Karpas-422 (cell line): ENCODE results near the gene PARD3B. TPM values are rescaled to one million over a fixed set of nuclear protein-coding genes. Genes with fewer than 3 reads are reported as not detected.
"Not testable (repeated sequence)": the region's sequence is repeated elsewhere in the genome, so short reads cannot be mapped to it uniquely, and the experiment has no call there.

Source experiments
- DNase-seq: peaks from one replicate; pipeline ENCODE4 v3.0.0-alpha.2; 2015
- H2AFZ ChIP-seq: fragments of 200-600 bp; sonication (generic); 2 replicates; pipeline ENCODE4 v1.6.1; 2014; ENCODE audit warnings: antibody characterized with exemption, low read length, mixed read lengths
- H3K27ac ChIP-seq: fragments of 200-600 bp; sonication (generic); 2 replicates; pipeline ENCODE4 v1.5.1; 2014; ENCODE audit warnings: mild to moderate bottlenecking, low read length, moderate library complexity
- H3K27me3 ChIP-seq: fragments of 200-600 bp; sonication (generic); 2 replicates; pipeline ENCODE4 v1.6.1; 2014; ENCODE audit warnings: low read length, mixed read lengths
- H3K36me3 ChIP-seq: fragments of 200-600 bp; sonication (generic); 2 replicates; pipeline ENCODE4 v1.6.1; 2014; ENCODE audit warnings: low read length, mixed read lengths; ENCODE audit not compliant: insufficient read depth
- H3K4me1 ChIP-seq: fragments of 200-600 bp; sonication (generic); 2 replicates; pipeline ENCODE4 v1.6.1; 2014; ENCODE audit warnings: mild to moderate bottlenecking, low read length, mixed read lengths
- H3K4me2 ChIP-seq: fragments of 200-600 bp; sonication (generic); 2 replicates; pipeline ENCODE4 v1.6.1; 2014; ENCODE audit warnings: low read length, low read depth, mild to moderate bottlenecking; ENCODE audit not compliant: poor library complexity, severe bottlenecking
- H3K4me3 ChIP-seq: fragments of 200-600 bp; sonication (generic); 2 replicates; pipeline ENCODE4 v1.5.1; 2014; ENCODE audit warnings: mild to moderate bottlenecking, antibody characterized with exemption, low read length, mixed read lengths
- H3K79me2 ChIP-seq: fragments of 200-600 bp; sonication (generic); 2 replicates; pipeline ENCODE4 v1.6.1; 2014; ENCODE audit warnings: mild to moderate bottlenecking, low read length, mixed read lengths
- H3K9ac ChIP-seq: fragments of 200-600 bp; sonication (generic); 2 replicates; pipeline ENCODE4 v1.6.0; 2014; ENCODE audit warnings: low read length
- H3K9me2 ChIP-seq: fragments of 200-600 bp; sonication (generic), shearing (Covaris generic); replicated peaks from 2 replicates; pipeline ENCODE4 v1.6.0; 2014; ENCODE audit warnings: mild to moderate bottlenecking, low read length, moderate library complexity; ENCODE audit not compliant: insufficient read depth
- H3K9me3 ChIP-seq: fragments of 300-700, 200-600 bp; sonication (generic); 2 replicates; pipeline ENCODE4 v1.6.1; 2014; ENCODE audit warnings: low read length, mixed read lengths
- H4K20me1 ChIP-seq: fragments of 200-600 bp; sonication (generic); 2 replicates; pipeline ENCODE4 v1.6.1; 2014; ENCODE audit warnings: mild to moderate bottlenecking, antibody characterized with exemption, low read length, low read depth; ENCODE audit not compliant: insufficient read depth
- total RNA-seq: library from RNA; depleted of rRNA; stranded (reverse); fragments of >200 nt; shearing (Covaris generic); gene quantifications from 2 replicates; pipeline ENCODE4 v1.2.3, GENCODE V29; 2014; ENCODE audit warnings: low replicate concordance

PARD3B gene
- total RNA-seq, 1 experiment from 2014 or later: not detected

GRCh38 chr2:205217004-205217403 lies 671.7 kb downstream of the PARD3B start:
- no peaks in the 10 kb centered on the region for H4K20me1 ChIP-seq
- H3K27me3 ChIP-seq: no peaks in the 10 kb centered on the region
- no peak overlapping the region for H3K4me2 ChIP-seq
- H3K79me2 ChIP-seq: no peaks in the 10 kb centered on the region
- no peaks in the 10 kb centered on the region for H3K9me3 ChIP-seq
- no peaks in the 10 kb centered on the region for H3K36me3 ChIP-seq
- H3K27ac ChIP-seq: no peak overlapping the region
- no peak overlapping the region for H2AFZ ChIP-seq
- H3K9ac ChIP-seq: no peak overlapping the region
- no peaks in the 10 kb centered on the region for H3K9me2 ChIP-seq
- H3K4me3 ChIP-seq: no peak overlapping the region
- H3K4me1 ChIP-seq: no peaks in the 10 kb centered on the region
- no peak for DNase-seq

GRCh38 chr2:205218056-205218455 lies 672.8 kb downstream of the PARD3B start:
- H3K36me3 ChIP-seq: no peaks in the 10 kb centered on the region
- H3K27me3 ChIP-seq: no peaks in the 10 kb centered on the region
- H3K9me3 ChIP-seq: no peaks in the 10 kb centered on the region
- H3K4me3 ChIP-seq: no peak overlapping the region
- no peaks in the 10 kb centered on the region for H3K79me2 ChIP-seq
- H3K9ac ChIP-seq: no peak overlapping the region
- no peak overlapping the region for H3K4me2 ChIP-seq
- no peaks in the 10 kb centered on the region for H3K4me1 ChIP-seq
- H4K20me1 ChIP-seq: no peaks in the 10 kb centered on the region
- no peak overlapping the region for H3K27ac ChIP-seq
- H2AFZ ChIP-seq: no peak overlapping the region
- no peaks in the 10 kb centered on the region for H3K9me2 ChIP-seq
- no peak for DNase-seq

DNA sequence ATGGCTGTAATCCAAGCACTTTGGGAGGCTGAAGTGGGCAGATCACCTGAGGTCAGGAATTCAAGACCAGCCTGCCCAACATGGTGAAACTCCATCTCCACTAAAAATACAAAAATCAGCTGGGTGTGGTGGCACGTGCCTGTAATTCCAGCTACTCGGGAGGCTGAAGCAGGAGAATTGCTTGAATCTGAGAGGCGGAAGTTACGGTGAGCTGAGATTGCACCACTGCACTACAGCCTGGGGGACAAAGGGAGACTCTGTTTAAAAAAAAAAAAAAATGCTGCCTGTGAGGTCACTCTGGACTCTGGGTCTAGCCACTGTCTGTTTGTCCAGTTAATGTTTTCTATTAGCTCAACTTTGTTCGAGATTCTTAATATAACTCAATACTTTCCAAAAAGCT lies 673.5 kb downstream of the PARD3B start:
- not testable (repeated sequence) for H3K9me3 ChIP-seq, H2AFZ ChIP-seq, H3K4me1 ChIP-seq, H3K9me2 ChIP-seq, H3K79me2 ChIP-seq, H4K20me1 ChIP-seq, H3K4me3 ChIP-seq, H3K27me3 ChIP-seq, H3K9ac ChIP-seq, H3K36me3 ChIP-seq, DNase-seq, H3K4me2 ChIP-seq, H3K27ac ChIP-seq

DNA sequence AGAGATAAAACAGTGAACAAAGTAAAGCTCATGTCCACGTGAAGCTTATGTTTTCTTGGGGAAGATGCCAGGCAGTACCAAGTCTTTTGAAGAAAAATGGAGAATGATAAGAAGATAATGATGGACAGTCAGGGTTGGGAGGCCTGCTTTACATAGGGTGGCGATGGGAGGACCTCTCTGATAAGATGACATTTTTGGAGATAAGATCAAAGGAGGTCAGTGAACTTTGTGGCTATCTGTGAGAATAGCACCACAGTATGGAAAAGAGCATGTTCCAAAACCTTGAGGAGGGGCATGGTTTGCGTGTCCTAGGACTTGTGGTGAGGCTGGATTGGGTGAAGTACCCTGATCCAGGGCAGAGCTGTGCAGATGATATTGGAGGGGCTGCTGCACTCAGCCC lies 675.3 kb downstream of the PARD3B start:
- Histone ChIP-seq H3K9me3 (no peaks in the 10 kb centered on the region), H3K9me2 (no peaks in the 10 kb centered on the region), H3K4me3 (no peak overlapping the region)

GRCh38 chr2:205232086-205232485 lies 686.8 kb downstream of the PARD3B start:
- Histone ChIP-seq H3K9ac (no peak overlapping the region), H4K20me1 (no peaks in the 10 kb centered on the region), H3K4me1 (no peaks in the 10 kb centered on the region), H3K79me2 (no peaks in the 10 kb centered on the region), H3K36me3 (no peaks in the 10 kb centered on the region), H3K27me3 (no peaks in the 10 kb centered on the region), H3K27ac (no peak overlapping the region), H3K4me2 (no peak overlapping the region), H3K9me3 (no peaks in the 10 kb centered on the region), H2AFZ (no peak overlapping the region), H3K4me3 (no peak overlapping the region), H3K9me2 (no peaks in the 10 kb centered on the region)
- no peak for DNase-seq

More for the DNA sequence above, 675.3 kb downstream of the PARD3B start:
- no peak overlapping the region for H3K4me2 ChIP-seq
- H3K79me2 ChIP-seq: no peaks in the 10 kb centered on the region
- H3K36me3 ChIP-seq: no peaks in the 10 kb centered on the region
- no peak overlapping the region for H3K9ac ChIP-seq
- H2AFZ ChIP-seq: no peak overlapping the region
- H4K20me1 ChIP-seq: no peaks in the 10 kb centered on the region
- H3K27me3 ChIP-seq: no peaks in the 10 kb centered on the region
- no peaks in the 10 kb centered on the region for H3K4me1 ChIP-seq
- H3K27ac ChIP-seq: no peak overlapping the region
- DNase-seq: no peak

DNA sequence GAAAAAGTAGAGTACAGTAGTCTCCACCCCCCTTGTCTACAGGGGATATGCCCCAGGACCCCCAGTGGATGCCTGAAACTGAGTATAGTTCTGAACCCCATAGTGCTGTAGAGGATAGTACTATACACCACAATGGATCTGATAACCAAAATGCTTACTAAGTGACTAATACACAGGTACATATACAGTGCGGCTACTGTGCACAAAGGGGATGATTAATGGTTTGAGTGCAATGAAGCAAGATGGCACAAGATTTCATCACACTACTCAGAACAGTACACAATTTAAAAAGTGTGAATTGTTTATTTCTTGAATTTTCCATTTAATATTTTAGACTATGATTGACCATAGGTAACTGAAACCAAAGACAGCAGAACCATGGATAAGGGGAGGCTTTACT lies 690.2 kb downstream of the PARD3B start:
- no peak for DNase-seq
- Histone ChIP-seq H3K36me3 (no peaks in the 10 kb centered on the region), H2AFZ (no peak overlapping the region), H3K4me2 (no peak overlapping the region), H3K9me3 (no peaks in the 10 kb centered on the region), H3K27ac (no peak overlapping the region), H4K20me1 (no peaks in the 10 kb centered on the region), H3K9me2 (no peaks in the 10 kb centered on the region), H3K9ac (no peak overlapping the region), H3K27me3 (no peaks in the 10 kb centered on the region), H3K4me3 (no peak overlapping the region), H3K79me2 (no peaks in the 10 kb centered on the region), H3K4me1 (no peaks in the 10 kb centered on the region)

GRCh38 chr2:205237524-205237923 lies 692.2 kb downstream of the PARD3B start:
- Histone ChIP-seq H3K4me2 (no peak overlapping the region), H3K27ac (no peak overlapping the region), H3K27me3 (no peaks in the 10 kb centered on the region), H3K9me2 (no peaks in the 10 kb centered on the region), H3K79me2 (no peaks in the 10 kb centered on the region), H3K9ac (no peak overlapping the region), H3K9me3 (no peaks in the 10 kb centered on the region), H2AFZ (no peak overlapping the region), H4K20me1 (no peaks in the 10 kb centered on the region), H3K36me3 (no peaks in the 10 kb centered on the region), H3K4me3 (no peak overlapping the region), H3K4me1 (no peaks in the 10 kb centered on the region)
- no peak for DNase-seq

DNA sequence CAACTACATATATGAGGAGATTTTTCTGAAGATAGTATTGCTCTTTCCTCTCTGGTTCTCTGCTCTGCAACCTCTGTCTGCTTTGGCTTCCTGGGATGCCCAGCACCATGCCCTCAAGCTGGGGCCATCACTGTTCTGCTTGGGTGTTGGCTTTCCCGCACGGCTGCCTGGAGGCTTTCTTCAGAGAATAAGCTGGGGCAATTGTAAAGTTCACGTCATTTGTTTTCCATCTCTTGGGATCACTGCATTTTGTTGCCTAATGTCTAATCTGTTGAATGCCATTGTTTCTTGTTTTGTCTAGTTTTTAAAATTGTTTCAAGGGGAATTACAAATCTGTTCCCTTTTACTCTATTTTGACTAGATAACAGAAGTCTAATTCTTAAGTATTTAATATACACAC lies 699.7 kb downstream of the PARD3B start:
- H3K9ac ChIP-seq: no peak overlapping the region
- H3K9me3 ChIP-seq: no peaks in the 10 kb centered on the region
- H2AFZ ChIP-seq: no peak overlapping the region
- no peaks in the 10 kb centered on the region for H3K79me2 ChIP-seq
- H4K20me1 ChIP-seq: no peaks in the 10 kb centered on the region
- H3K4me1 ChIP-seq: no peaks in the 10 kb centered on the region
- no peak overlapping the region for H3K4me3 ChIP-seq
- DNase-seq: no peak
- H3K27ac ChIP-seq: no peak overlapping the region
- H3K9me2 ChIP-seq: no peaks in the 10 kb centered on the region
- H3K27me3 ChIP-seq: no peaks in the 10 kb centered on the region
- H3K4me2 ChIP-seq: no peak overlapping the region
- H3K36me3 ChIP-seq: no peaks in the 10 kb centered on the region

DNA sequence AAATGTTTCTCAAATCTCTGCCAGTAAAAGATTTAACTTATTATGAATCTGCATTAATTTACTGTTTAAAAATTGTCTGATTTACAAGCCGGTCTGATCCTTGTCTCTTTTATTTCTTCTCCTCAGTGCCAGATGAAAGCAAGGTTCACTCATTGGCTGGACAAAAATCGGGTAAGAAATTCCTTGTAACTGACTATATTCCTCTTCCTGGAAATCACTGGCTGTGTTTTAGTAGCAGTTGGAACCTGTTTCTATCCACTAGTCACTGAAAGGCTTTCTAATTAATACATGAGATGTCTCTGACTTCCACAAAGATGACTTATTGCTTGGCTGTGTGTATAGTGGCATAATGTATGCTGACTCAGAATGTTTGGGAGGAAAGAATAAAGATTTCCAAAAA lies 700.4 kb downstream of the PARD3B start:
- H3K36me3 ChIP-seq: no peaks in the 10 kb centered on the region
- no peaks in the 10 kb centered on the region for H4K20me1 ChIP-seq
- H2AFZ ChIP-seq: no peak overlapping the region
- H3K4me3 ChIP-seq: no peak overlapping the region
- no peak overlapping the region for H3K27ac ChIP-seq
- H3K9me3 ChIP-seq: no peaks in the 10 kb centered on the region
- no peaks in the 10 kb centered on the region for H3K27me3 ChIP-seq
- H3K79me2 ChIP-seq: no peaks in the 10 kb centered on the region
- no peak overlapping the region for H3K9ac ChIP-seq
- DNase-seq: no peak
- no peak overlapping the region for H3K4me2 ChIP-seq
- H3K9me2 ChIP-seq: no peaks in the 10 kb centered on the region
- no peaks in the 10 kb centered on the region for H3K4me1 ChIP-seq
